ENCODE measurements around the gene ARHGEF16.

ARHGEF16 gene

DNA sequence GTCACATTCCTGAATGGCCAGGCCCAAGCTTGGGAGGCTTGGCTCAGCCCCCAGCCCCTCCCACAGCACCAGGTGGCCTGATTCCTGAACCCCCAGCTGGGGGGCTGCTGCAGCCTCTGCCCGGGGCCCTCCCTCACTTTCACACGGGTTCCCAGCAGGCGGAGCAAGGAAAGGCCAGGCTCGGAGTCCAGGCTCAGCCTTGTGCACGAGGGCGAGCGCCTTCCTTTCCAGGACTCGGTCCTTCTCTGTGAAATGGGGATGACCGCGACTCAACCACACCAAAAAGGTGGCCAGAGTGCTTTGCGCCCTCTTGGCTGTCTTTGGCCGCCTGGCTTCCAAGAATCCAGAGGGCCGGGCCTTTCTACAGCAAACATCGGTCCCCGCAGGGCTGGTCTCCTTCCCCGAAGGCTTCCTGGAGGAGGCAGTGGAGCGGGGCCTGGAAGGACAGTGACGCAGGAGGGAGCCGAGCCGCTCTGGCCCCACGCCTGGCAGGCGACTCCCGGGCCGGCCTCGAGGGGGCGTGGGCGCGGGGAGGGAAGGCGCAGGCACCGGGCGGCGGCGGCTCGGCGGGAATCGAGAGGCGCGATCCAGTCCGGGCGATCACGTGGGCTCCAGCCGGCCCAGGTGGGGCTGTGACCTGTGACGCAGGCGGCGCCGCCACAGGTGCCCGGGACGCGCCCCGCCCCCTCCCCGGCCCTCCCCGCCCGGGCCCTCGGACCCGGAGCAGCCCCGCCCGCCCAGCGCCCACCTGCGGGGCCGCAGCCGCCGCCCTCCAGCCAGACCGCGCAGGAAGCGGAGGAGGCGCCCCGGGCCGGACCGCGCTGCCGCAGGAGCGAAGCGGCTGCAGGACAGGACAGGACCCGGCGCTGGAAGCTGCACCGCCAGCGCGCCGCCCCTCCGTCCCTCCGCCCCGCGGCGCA lies at the start of gene ARHGEF16:
TSS of gene ARHGEF16 (plus strand) at position 775 of the 920 bp plus-strand sequence. CDS start 8,420 bp downstream, outside the sequence.
- H3K27me3 ChIP-seq (ENCODE audit: control insufficient read depth, insufficient read depth, low read length): peaks cover 12% of the 10 kb centered on the region
- H3K27ac ChIP-seq (ENCODE audit: low read depth, low read length): no peak within 1 kb of the TSS
- H3K4me3 ChIP-seq (ENCODE audit: low read length): peak within 1 kb of the TSS; percentile 50
- peak within 1 kb of the TSS; percentile 56 for H3K9ac ChIP-seq (ENCODE audit: low read length)
- H3K36me3 ChIP-seq (ENCODE audit: control insufficient read depth, insufficient read depth, low read length): no peaks in the 10 kb centered on the region
- no peaks in the 10 kb centered on the region for H3K4me1 ChIP-seq (ENCODE audit: control insufficient read depth, insufficient read depth, low read length)

DNA sequence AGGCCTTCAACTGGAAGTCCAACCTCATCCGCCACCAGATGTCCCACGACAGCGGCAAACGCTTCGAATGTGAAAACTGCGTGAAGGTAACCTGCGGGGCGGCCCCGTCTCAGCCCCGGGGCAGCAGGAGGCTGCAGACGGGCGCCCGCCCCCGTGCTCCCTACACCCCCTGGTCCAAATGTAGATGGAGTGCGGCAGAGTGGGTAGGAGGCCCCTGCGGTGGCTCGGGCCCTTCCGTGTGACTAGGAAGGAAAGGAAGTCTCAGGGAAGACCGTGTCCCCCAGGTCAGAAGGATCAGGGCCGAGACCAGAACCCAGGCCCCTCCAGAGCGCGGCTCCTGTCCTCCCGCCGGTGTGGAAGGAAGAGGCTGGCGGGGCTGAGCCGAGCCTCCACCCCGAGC lies 49.7 kb upstream of the ARHGEF16 start:
- Histone ChIP-seq H3K36me3 (ENCODE audit: control insufficient read depth, insufficient read depth, low read length) (no peaks in the 10 kb centered on the region), H3K4me1 (ENCODE audit: control insufficient read depth, insufficient read depth, low read length) (no peaks in the 10 kb centered on the region), H3K4me3 (ENCODE audit: low read length) (no peak overlapping the region), H3K9ac (ENCODE audit: low read length) (no peak overlapping the region), H3K27me3 (ENCODE audit: control insufficient read depth, insufficient read depth, low read length) (peaks cover 6% of the 10 kb centered on the region), H3K27ac (ENCODE audit: low read depth, low read length) (no peak overlapping the region)

DNA sequence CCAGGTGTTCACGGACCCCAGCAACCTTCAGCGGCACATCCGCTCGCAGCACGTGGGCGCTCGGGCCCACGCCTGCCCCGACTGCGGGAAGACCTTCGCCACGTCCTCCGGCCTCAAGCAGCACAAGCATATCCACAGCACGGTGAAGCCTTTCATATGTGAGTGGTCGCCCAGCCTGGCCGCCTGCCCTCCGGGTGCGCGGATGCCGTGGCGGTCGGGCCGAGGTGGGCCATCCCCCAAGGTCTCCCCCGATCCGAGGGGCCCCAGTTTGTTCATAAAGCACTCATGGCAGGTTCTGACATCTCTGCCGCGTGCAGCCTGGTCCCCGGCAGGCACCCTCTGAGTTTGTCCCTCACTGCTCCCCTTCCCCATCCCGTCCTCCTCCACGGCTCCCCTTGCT lies 49.0 kb upstream of the ARHGEF16 start:
- Histone ChIP-seq H3K27ac (ENCODE audit: low read depth, low read length) (no peak overlapping the region), H3K4me3 (ENCODE audit: low read length) (no peak overlapping the region), H3K4me1 (ENCODE audit: control insufficient read depth, insufficient read depth, low read length) (no peaks in the 10 kb centered on the region), H3K9ac (ENCODE audit: low read length) (no peak overlapping the region), H3K27me3 (ENCODE audit: control insufficient read depth, insufficient read depth, low read length) (peaks cover 6% of the 10 kb centered on the region), H3K36me3 (ENCODE audit: control insufficient read depth, insufficient read depth, low read length) (no peaks in the 10 kb centered on the region)

DNA sequence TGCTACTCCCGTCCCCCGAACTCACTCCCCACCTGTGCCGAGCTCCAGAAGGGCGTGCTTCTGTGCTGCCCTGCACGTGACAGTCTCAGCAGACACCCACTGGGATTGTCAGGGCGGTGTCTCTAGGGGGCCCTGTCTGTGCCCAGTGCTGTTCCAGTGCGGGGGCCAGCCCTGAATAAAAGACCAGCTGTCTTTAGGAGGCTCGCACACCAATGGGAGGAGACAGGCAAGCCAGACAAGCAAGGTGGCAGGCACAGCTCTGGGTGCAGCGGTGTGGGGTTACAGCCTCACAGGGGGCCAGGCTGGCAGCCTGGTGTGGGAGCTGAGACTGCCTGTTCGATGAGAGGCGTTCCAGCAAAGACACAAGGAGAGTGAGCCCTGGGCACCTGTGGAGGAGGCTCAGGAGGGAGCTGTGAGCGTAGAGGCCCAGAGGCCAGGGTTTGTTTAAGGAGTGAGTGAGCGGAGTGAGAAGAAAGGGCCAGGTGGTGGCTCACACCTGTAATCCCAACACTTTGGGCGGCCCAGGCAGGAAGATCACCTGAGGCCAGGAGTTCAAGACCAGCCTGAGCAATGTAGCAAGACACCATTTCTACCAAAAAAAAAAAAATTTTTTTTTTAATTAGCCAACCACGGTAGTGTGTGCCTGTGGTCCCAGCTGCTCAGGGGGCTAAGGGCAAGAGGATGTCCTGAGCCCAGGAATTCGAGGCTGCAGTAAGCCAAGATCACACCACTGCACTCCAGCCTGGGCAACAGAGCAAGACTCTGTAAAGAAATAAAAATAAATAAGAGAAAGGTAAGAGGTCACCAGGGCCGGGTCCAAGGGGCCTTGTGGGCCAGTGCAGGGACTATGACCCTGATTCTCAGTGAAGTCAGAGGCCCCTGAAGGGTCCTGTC lies 48.2 kb upstream of the ARHGEF16 start:
- no peak overlapping the region for H3K27ac ChIP-seq (ENCODE audit: low read depth, low read length)
- no peaks in the 10 kb centered on the region for H3K36me3 ChIP-seq (ENCODE audit: control insufficient read depth, insufficient read depth, low read length)
- peaks cover 6% of the 10 kb centered on the region for H3K27me3 ChIP-seq (ENCODE audit: control insufficient read depth, insufficient read depth, low read length)
- H3K9ac ChIP-seq (ENCODE audit: low read length): no peak overlapping the region
- H3K4me3 ChIP-seq (ENCODE audit: low read length): no peak overlapping the region
- H3K4me1 ChIP-seq (ENCODE audit: control insufficient read depth, insufficient read depth, low read length): no peaks in the 10 kb centered on the region

DNA sequence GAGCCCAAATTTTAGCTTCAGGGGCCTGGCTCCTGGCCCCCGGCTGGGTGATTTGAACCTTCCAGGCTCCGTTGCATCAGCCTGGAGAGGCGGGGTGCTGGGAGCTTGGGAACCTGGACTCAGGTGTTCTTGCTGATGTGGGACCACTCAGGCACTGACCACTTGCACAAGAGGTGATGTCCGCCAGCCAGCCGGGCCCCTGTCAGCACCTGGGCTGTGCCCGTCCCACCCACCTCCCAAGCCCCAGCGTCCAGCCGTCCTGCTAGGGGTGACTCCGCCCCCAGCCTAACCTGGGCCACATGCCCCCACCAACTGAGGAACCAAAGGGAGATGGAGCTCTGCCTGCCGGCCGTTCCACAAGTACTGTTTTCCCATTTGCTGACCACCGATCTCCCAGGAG lies 47.4 kb upstream of the ARHGEF16 start:
- Histone ChIP-seq H3K4me1 (ENCODE audit: control insufficient read depth, insufficient read depth, low read length) (no peaks in the 10 kb centered on the region), H3K9ac (ENCODE audit: low read length) (no peak overlapping the region), H3K4me3 (ENCODE audit: low read length) (no peak overlapping the region), H3K27ac (ENCODE audit: low read depth, low read length) (no peak overlapping the region), H3K27me3 (ENCODE audit: control insufficient read depth, insufficient read depth, low read length) (peaks cover 6% of the 10 kb centered on the region), H3K36me3 (ENCODE audit: control insufficient read depth, insufficient read depth, low read length) (no peaks in the 10 kb centered on the region)

DNA sequence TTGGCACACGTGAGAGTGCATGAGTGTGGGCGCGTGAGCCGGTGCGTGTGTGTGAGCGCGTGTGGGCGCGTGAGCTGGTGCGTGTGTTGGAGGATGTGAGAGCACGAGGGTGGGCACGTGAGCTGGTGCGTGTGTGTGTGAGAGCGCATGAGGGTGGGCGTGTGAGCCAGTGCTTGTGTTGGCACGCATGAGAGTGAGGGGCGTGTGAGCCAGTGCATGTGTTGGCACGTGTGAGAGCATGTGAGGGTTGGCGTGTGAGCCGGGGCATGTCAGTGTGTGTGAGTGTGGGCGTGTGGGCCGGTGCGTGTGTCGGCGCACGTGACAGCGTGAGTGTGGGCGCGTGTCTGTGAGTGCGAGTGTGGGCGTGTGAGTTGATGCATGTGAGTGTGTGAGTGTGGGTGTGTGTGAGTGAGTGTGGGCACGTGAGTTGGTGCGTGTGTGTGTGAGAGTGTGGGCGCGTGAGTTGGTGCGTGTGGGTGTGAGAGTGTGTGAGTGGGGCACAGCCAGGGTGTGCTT lies 45.7 kb upstream of the ARHGEF16 start:
- Histone ChIP-seq H3K4me1 (ENCODE audit: control insufficient read depth, insufficient read depth, low read length) (no peaks in the 10 kb centered on the region), H3K4me3 (ENCODE audit: low read length) (no peak overlapping the region), H3K27ac (ENCODE audit: low read depth, low read length) (no peak overlapping the region), H3K9ac (ENCODE audit: low read length) (no peak overlapping the region), H3K36me3 (ENCODE audit: control insufficient read depth, insufficient read depth, low read length) (no peaks in the 10 kb centered on the region), H3K27me3 (ENCODE audit: control insufficient read depth, insufficient read depth, low read length) (peaks cover 4% of the 10 kb centered on the region)

DNA sequence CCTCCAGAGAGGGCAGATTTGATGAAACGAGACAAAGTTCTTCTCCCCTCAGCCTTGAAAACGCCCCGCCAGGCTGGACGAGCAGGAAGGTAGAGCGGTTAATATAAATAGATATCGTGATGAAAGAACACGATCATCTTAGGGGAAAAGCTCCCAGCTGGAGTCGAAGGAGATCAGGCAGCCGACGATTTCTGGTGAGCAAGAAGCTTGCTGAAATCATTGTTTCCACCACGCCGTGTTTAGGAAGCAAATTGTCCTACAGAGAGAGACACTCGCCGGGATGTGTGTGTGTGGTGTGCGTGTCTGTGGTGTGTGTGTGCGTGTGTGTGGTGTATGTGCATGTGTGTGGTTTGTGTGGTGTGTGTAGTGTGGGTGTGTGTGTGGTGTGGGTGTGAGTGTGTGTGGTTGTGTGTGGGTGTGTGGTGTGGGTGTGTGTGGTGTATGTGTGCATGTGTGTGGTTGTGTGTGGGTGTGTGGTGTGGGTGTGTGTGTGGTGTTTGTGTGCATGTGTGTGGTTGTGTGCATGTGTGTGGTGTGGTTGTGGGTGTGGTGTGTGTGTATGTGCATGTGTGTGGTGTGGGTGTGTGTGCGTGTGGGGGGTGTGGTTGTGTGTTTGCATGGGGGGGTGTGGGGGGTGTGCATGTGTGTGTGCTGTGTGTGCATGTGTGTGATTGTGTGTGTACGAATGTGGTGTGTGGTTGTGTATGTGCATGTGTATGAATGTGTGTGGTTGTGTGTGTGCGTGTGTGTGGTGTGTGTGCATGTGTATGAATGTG lies 44.9 kb upstream of the ARHGEF16 start:
- Histone ChIP-seq H3K36me3 (ENCODE audit: control insufficient read depth, insufficient read depth, low read length) (no peaks in the 10 kb centered on the region), H3K27ac (ENCODE audit: low read depth, low read length) (no peak overlapping the region), H3K4me1 (ENCODE audit: control insufficient read depth, insufficient read depth, low read length) (no peaks in the 10 kb centered on the region), H3K27me3 (ENCODE audit: control insufficient read depth, insufficient read depth, low read length) (peaks cover 4% of the 10 kb centered on the region), H3K9ac (ENCODE audit: low read length) (no peak overlapping the region), H3K4me3 (ENCODE audit: low read length) (no peak overlapping the region)

DNA sequence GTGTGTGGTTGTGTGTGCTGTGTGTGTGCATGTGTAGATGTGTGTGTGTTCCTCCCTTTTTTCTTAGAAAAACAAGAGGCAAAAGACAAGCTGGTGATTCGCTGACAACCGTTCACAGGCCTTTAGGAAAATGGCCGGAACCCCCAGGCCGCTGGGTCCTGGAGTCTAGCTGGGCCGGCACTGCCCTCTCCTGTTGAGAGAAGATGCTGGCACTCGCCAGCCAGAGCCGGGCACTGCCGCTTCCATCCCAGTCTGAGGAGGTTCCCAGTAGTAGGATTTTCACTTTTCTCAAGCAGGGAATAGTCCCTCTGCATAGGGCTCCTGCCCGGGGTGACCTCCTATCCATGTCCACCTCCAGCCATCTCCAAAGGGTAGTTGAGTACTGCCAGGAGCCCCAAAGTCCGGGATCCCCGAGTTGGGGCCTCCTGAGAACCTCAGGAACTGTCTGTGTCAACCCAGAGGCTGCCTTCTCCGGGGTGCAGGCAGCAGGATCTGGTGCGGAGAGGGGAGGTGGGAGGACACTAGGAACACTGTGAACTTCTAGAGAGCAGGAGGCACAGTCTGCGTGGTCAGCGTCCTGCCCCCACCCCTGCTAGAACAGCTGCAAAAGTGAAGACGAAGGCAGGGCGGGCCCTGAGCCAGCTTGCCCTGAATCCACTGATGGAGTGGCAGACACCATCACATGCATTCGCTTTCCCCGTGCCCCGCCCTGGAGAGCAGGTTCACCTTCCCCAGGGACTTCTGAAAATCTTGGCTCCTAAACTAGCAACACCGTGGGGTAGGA lies 44.1 kb upstream of the ARHGEF16 start:
- Histone ChIP-seq H3K27ac (ENCODE audit: low read depth, low read length) (no peak overlapping the region), H3K27me3 (ENCODE audit: control insufficient read depth, insufficient read depth, low read length) (peaks cover 4% of the 10 kb centered on the region), H3K36me3 (ENCODE audit: control insufficient read depth, insufficient read depth, low read length) (no peaks in the 10 kb centered on the region), H3K4me1 (ENCODE audit: control insufficient read depth, insufficient read depth, low read length) (no peaks in the 10 kb centered on the region), H3K9ac (ENCODE audit: low read length) (no peak overlapping the region), H3K4me3 (ENCODE audit: low read length) (no peak overlapping the region)

DNA sequence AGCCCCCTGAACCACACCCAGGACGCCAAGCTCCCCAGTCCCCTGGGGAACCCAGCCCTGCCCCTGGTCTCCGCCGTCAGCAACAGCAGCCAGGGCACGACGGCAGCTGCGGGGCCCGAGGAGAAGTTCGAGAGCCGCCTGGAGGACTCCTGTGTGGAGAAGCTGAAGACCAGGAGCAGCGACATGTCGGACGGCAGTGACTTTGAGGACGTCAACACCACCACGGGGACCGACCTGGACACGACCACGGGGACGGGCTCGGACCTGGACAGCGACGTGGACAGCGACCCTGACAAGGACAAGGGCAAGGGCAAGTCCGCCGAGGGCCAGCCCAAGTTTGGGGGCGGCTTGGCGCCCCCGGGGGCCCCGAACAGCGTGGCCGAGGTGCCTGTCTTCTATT lies 42.7 kb upstream of the ARHGEF16 start:
- Histone ChIP-seq H3K9ac (ENCODE audit: low read length) (no peak overlapping the region), H3K36me3 (ENCODE audit: control insufficient read depth, insufficient read depth, low read length) (no peaks in the 10 kb centered on the region), H3K27me3 (ENCODE audit: control insufficient read depth, insufficient read depth, low read length) (peaks cover 4% of the 10 kb centered on the region), H3K4me1 (ENCODE audit: control insufficient read depth, insufficient read depth, low read length) (no peaks in the 10 kb centered on the region), H3K4me3 (ENCODE audit: low read length) (no peak overlapping the region), H3K27ac (ENCODE audit: low read depth, low read length) (no peak overlapping the region)

DNA sequence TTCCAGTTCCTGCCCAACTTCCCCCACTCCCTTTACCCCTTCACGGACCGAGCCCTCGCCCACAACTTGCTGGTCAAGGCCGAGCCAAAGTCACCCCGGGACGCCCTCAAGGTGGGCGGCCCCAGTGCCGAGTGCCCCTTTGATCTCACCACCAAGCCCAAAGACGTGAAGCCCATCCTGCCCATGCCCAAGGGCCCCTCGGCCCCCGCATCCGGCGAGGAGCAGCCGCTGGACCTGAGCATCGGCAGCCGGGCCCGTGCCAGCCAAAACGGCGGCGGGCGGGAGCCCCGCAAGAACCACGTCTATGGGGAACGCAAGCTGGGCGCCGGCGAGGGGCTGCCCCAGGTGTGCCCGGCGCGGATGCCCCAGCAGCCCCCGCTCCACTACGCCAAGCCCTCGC lies 42.1 kb upstream of the ARHGEF16 start:
- no peak overlapping the region for H3K4me3 ChIP-seq (ENCODE audit: low read length)
- H3K27ac ChIP-seq (ENCODE audit: low read depth, low read length): no peak overlapping the region
- H3K36me3 ChIP-seq (ENCODE audit: control insufficient read depth, insufficient read depth, low read length): no peaks in the 10 kb centered on the region
- H3K4me1 ChIP-seq (ENCODE audit: control insufficient read depth, insufficient read depth, low read length): no peaks in the 10 kb centered on the region
- H3K27me3 ChIP-seq (ENCODE audit: control insufficient read depth, insufficient read depth, low read length): peaks cover 4% of the 10 kb centered on the region
- H3K9ac ChIP-seq (ENCODE audit: low read length): no peak overlapping the region

DNA sequence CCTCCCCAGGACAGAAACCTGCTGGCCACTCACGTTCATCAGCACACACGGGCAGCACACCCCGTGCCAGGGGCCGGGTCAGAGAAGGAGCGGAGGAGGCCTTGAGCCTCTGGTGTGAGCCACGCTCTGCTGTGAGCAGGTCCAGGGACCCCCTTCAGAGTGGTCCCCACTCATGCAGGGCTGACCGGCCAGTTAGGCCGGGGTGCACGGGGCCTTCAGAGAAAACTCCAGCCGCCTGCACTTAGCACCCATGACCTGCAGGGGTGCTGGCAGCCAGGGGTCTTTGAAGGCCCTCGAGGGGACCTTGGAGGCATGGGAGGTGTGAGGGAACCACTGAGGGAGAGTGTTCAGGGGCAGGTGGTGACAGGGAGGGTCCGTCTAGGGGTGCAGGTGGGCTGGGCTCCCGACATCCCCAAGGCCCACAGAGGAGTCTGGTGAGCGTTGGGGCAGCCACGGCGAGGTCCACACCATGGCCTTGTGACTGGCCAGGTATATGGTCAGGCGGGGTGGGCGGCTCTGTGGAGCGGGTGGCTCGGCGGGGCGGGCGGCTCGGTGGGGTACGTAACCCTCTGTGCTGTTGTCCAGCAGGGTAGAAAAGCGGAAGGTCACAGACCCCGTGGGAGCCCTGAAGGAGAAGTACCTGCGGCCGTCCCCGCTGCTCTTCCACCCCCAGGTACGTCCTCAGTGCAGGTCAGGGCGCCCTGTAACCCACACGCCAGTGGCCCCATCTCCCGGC lies 40.3 kb upstream of the ARHGEF16 start:
- Histone ChIP-seq H3K4me1 (ENCODE audit: control insufficient read depth, insufficient read depth, low read length) (no peaks in the 10 kb centered on the region), H3K27me3 (ENCODE audit: control insufficient read depth, insufficient read depth, low read length) (peaks cover 4% of the 10 kb centered on the region), H3K4me3 (ENCODE audit: low read length) (no peak overlapping the region), H3K27ac (ENCODE audit: low read depth, low read length) (no peak overlapping the region), H3K9ac (ENCODE audit: low read length) (no peak overlapping the region), H3K36me3 (ENCODE audit: control insufficient read depth, insufficient read depth, low read length) (no peaks in the 10 kb centered on the region)
